ENCODE results near the gene OR5AL1.
"Not testable (repeated sequence)": the region's sequence is repeated elsewhere in the genome, so short reads cannot be mapped to it uniquely, and the experiment has no call there.

The OR5AL1 gene

GRCh38 chr11:56412396-56412795 is at the start of gene OR5AL1:
Gene OR5AL1 (plus strand): TSS chr11:56412696.
- no peak for DNase-seq

GRCh38 chr11:56375324-56375723 is 37.2 kb upstream of the OR5AL1 start, which contains the start of gene OR8U1:
Gene OR8U1 (plus strand): TSS chr11:56375624. CDS start chr11:56375624, 0 bp downstream.
- DNase-seq, result no peak

GRCh38 chr11:56380120-56380519 is 32.4 kb upstream of the OR5AL1 start:
- DNase-seq, result no peak

GRCh38 chr11:56394381-56394780 is 18.1 kb upstream of the OR5AL1 start:
- DNase-seq, result no peak

- no peak for DNase-seq
Observed at GRCh38 chr11:56396047-56396446, 16.4 kb upstream of the OR5AL1 start.

GRCh38 chr11:56401858-56402461 is 10.5 kb upstream of the OR5AL1 start:
- not testable (repeated sequence) for DNase-seq

GRCh38 chr11:56404393-56404792 is 8.1 kb upstream of the OR5AL1 start:
- DNase-seq, result no peak

GRCh38 chr11:56410801-56411200 is 1.7 kb upstream of the OR5AL1 start:
- no peak for DNase-seq

GRCh38 chr11:56453521-56453920 is 41.0 kb downstream of the OR5AL1 start:
- DNase-seq, result no peak

GRCh38 chr11:56457076-56457475 is 44.6 kb downstream of the OR5AL1 start:
- DNase-seq, result no peak

Measured in activated CD4-positive, alpha-beta T cell treated with anti-CD3 and anti-CD28 coated beads, Interleukin-2, amount 50 U/mL, for 16 hours (primary cell).